ENCODE results near the gene CX3CR1. TPM values are rescaled to one million over a fixed set of nuclear protein-coding genes. Genes with fewer than 3 reads are reported as not detected.

Gene CX3CR1
- total and polyA plus RNA-seq, 2 of the 4 experiments (the other 2 are of a cell fraction), result not detected

DNA sequence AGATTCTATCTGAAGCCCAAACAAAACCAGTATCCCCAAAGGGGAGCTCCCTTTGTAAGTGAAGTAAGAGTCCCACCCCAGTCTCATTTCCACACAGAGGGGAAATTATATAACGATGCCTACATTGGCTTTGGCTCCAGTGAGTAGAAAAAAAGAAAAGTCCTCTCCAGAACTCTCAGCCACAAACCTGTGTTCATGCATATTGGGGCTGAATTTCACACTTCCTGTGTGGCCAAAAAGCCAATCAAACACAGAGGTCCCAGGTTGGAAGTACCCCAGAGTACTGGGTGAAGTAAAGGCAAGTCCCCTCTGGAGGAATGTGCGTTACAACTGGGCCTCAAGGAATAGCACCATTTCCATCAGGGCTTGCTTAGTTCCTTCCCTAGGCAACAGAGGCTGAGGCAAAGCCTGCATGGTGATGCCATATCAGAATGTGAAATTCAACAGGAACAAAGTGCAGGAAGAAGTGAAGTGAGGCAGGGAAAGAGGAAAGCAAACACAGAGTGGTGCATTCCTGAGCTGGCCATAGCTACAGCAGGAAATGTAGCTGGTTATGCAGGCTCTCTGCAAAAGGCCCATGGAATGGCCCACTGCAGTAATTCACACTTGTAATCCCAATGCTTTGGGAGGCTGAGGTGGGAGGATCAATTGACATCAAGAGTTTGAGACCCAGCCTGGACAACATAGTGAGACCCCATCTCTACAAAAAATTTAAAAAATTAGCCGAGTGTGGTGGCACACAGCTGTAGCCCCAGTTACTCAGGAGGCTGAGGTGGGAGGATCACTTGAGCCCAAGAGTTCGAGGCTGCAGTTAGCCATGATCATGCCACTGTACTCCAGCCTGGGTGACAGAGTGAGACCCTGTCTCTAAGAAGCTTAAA is 16.6 kb upstream of the CX3CR1 start:
- H3K9me3 ChIP-seq (ENCODE audit: control insufficient read depth, insufficient read depth, low read length), result 0 out of 2 replicates have a peak, but pooled peaks cover 4% of the 10 kb centered on the region
- H3K23ac ChIP-seq (ENCODE audit: low read depth, low read length), result no peak overlapping the region
- POLR2A ChIA-PET (ENCODE audit: unreplicated experiment), result no interaction called here
- no peak overlapping the region for H2BK15ac ChIP-seq (ENCODE audit: low read depth, low read length)
- no TSS peak for BruUV-seq (replicated peaks)
- no peak overlapping the region for H3K4me2 ChIP-seq (ENCODE audit: low read depth, low read length)
- no peak overlapping the region for H2BK5ac ChIP-seq (ENCODE audit: low read depth, low read length, poor library complexity, severe bottlenecking)
- no peaks in the 10 kb centered on the region for H3K36me3 ChIP-seq (ENCODE audit: control insufficient read depth, insufficient read depth, low read length)
- 83% methylated on average over 1 of the region's 4 CpGs; no CpG with 5 or more reads in 1 of the 2 experiments for WGBS, 2 experiments (ENCODE audit: extremely low coverage in 2 of 2, insufficient read length in 1 of 2)
- H2AK5ac ChIP-seq (ENCODE audit: low read depth, low read length), result no peak overlapping the region
- no peak overlapping the region for H4K5ac ChIP-seq (ENCODE audit: low read depth, low read length)
- H3K4ac ChIP-seq (ENCODE audit: low read depth, low read length), result no peak overlapping the region
- dilution Hi-C loops (cut with HindIII; ENCODE audit: low sequenced_read_pairs, unreplicated experiment) (no loop called here), intact Hi-C loops (cut with micrococcal nuclease) (no loop called here), in situ Hi-C loops (cut with MboI; ENCODE audit: low sequenced_read_pairs) (no loop called here)
- H3K14ac ChIP-seq (replicated peaks; ENCODE audit: low read depth, low read length), result no peak overlapping the region
- no peak overlapping the region for H3K27ac ChIP-seq (ENCODE audit: insufficient read depth, low read length)
- no peak overlapping the region for H2BK120ac ChIP-seq (ENCODE audit: low read depth, low read length)
- ATAC-seq (ENCODE audit: low read depth) (no peak), DNase-seq (no peak)
- H3K79me1 ChIP-seq (ENCODE audit: low read depth in 1 of 2, low read length in 2 of 2), result no peaks in the 10 kb centered on the region
- no peak overlapping the region for H2AK9ac ChIP-seq (replicated peaks; ENCODE audit: low read depth, low read length, poor library complexity)
- H3K18ac ChIP-seq (ENCODE audit: low read depth, low read length), result no peak overlapping the region
- H4K20me1 ChIP-seq (ENCODE audit: insufficient read depth, low read length), result no peaks in the 10 kb centered on the region
- H3K9me1 ChIP-seq (ENCODE audit: insufficient read depth, low read length), result no peaks in the 10 kb centered on the region
- no peak overlapping the region for H3K9ac ChIP-seq (ENCODE audit: low read depth, low read length)
- H3K56ac ChIP-seq (ENCODE audit: extremely low read depth, insufficient read depth, low read length), result no peak overlapping the region
- TF ChIP-seq CEBPB (IDR thresholded peaks at IDR 0.05; ENCODE audit: low read depth, low read length) (no peak), CHD1 (IDR thresholded peaks at IDR 0.05; ENCODE audit: low read depth, low read length) (no peak), MXI1 (IDR thresholded peaks at IDR 0.05; ENCODE audit: borderline replicate concordance, low read depth, low read length) (no peak), MAFK (IDR thresholded peaks at IDR 0.05; ENCODE audit: low read depth, low read length) (no peak), POLR2A (IDR thresholded peaks at IDR 0.05; ENCODE audit: low read depth, low read length) (no peak), RAD21 (IDR thresholded peaks at IDR 0.05; ENCODE audit: low read length) (no peak)
- TF ChIP-seq, protein P1, sequence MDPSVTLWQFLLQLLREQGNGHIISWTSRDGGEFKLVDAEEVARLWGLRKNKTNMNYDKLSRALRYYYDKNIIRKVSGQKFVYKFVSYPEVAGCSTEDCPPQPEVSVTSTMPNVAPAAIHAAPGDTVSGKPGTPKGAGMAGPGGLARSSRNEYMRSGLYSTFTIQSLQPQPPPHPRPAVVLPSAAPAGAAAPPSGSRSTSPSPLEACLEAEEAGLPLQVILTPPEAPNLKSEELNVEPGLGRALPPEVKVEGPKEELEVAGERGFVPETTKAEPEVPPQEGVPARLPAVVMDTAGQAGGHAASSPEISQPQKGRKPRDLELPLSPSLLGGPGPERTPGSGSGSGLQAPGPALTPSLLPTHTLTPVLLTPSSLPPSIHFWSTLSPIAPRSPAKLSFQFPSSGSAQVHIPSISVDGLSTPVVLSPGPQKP (IDR thresholded peaks at IDR 0.05; ENCODE audit: borderline replicate concordance, low read depth, low read length), result no peak
- TF ChIP-seq, protein P2, sequence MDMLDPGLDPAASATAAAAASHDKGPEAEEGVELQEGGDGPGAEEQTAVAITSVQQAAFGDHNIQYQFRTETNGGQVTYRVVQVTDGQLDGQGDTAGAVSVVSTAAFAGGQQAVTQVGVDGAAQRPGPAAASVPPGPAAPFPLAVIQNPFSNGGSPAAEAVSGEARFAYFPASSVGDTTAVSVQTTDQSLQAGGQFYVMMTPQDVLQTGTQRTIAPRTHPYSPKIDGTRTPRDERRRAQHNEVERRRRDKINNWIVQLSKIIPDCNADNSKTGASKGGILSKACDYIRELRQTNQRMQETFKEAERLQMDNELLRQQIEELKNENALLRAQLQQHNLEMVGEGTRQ (IDR thresholded peaks at IDR 0.05; ENCODE audit: low read depth, low read length), result no peak
- H3K27me3 ChIP-seq (ENCODE audit: control insufficient read depth, insufficient read depth, low read length), result peaks cover 2% of the 10 kb centered on the region; the same call in 1 of the 2 replicates
- CTCF ChIA-PET, result interaction anchor here (0.7 to 1.4 kb wide), 2 partner anchors 10 to 170 kb away, joined by 3 to 4 read pairs; no protein-coding TSS in a partner anchor
- no peak overlapping the region for H4K8ac ChIP-seq (ENCODE audit: low read depth in 2 of 2, low read length in 2 of 2)
- H3K4me1 ChIP-seq (ENCODE audit: control insufficient read depth, insufficient read depth, low read length), result no peaks in the 10 kb centered on the region
- no peak overlapping the region for H2BK20ac ChIP-seq (ENCODE audit: low read depth, low read length)
- H3K4me3 ChIP-seq (ENCODE audit: insufficient read depth, low read depth, low read length), result no peak overlapping the region
- H4K91ac ChIP-seq (ENCODE audit: insufficient read depth, low read depth, low read length), result no peak overlapping the region
- H2AFZ ChIP-seq (replicated peaks; ENCODE audit: low read length, poor library complexity), result no peak overlapping the region
